ENCODE results near the gene KDM3B.

KDM3B gene

GRCh38 chr5:138448481-138449398 lies 96.3 kb downstream of the KDM3B start:
- DNase-seq (ENCODE audit: low read depth in 1 of 2, low spot score in 1 of 2): no peak
- in situ Hi-C loops (cut with HindIII; ENCODE audit: low pct_unique_long_range_greater_than_20kb, low sequenced_read_pairs): no loop called here

DNA sequence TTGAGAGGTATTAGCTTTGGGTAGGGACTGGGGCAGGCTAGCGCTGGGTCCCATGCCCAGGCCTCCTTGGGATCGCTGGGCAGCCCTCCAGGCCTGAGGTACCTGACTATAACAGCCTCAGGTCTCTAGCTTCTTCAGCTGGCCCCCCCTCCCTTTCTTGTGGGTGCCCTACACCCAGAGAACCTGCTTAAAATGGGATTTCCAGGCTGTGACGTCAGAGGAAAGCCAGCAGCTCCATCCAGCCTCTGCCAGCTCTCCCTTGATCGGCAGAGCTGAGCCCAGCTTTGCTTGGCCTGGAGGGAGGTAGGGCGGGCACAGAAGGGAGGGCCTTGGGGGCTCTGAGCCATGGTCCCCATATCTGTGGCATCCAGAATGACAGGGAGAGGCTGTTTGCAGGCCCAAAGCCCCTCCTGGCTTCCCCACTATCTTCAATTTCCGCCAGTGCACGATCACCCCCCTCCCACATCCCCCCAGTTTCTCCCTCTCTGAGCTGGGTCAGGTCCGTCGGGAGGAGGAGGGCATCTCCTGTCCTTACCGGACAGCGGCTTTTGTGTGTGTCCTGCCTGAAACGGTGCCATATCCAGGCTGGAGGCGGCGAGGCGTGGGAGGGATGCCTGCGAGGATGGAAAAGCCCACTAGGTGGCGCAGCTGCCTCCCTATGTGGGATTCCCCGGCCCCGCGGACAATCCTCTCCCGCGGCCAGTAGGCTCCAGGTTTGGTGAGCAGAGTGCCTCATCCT lies 97.2 kb downstream of the KDM3B start:
- peak; percentile 89 to 94 for DNase-seq (ENCODE audit: low read depth in 1 of 2, low spot score in 1 of 2)
- in situ Hi-C loops (cut with HindIII; ENCODE audit: low pct_unique_long_range_greater_than_20kb, low sequenced_read_pairs): no loop called here
- TF ChIP-seq JUND (IDR thresholded peaks at IDR 0.05; ENCODE audit: low read depth): no peak

More at GRCh38 chr5:138448481-138449398, 96.3 kb downstream of the KDM3B start:
- no peak for TF ChIP-seq JUND (IDR thresholded peaks at IDR 0.05; ENCODE audit: low read depth)

DNA sequence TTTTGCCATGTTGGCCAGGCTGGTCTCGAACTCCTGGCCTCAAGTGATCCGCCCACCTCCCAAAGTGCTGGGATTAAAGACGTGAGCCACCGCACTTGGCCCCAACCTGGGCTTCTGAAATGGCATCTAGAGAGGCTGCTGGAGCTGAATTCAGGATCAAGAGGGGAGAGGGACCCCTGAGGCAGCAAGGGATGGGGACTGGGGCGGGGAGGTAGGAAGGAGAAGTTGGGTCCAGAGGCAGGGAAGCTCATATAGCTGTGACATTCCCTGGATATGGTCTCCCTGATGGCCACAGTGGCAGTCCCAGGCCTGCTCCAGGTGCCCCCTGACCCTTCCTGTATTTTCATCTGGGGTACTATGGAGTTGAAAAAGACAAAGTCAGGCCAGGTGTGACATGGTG lies 98.5 kb downstream of the KDM3B start:
- no peak for TF ChIP-seq JUND (IDR thresholded peaks at IDR 0.05; ENCODE audit: low read depth)

DNA sequence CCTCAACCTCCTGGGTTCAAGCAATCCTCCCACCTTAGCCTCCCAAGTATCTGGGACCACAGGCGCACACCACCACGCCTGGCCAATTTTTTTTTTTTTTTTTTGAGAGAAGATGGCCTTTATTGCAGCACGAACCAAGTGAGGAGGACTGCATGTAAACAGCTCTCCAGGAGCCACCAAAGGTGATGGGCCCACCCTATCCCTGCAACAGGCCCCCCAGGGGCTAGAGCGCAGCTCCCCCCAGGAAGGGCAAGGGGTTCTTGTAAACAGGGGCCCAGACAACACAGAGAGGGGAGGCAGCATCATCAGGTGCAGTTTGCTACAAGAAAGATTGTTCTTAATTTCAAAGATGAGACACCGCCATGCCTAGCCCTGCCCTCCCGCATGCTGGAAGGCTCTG lies 100.2 kb downstream of the KDM3B start:
- no peak for TF ChIP-seq JUND (IDR thresholded peaks at IDR 0.05; ENCODE audit: low read depth)
- in situ Hi-C loops (cut with HindIII; ENCODE audit: low pct_unique_long_range_greater_than_20kb, low sequenced_read_pairs): no loop called here

More for the DNA sequence above, 98.5 kb downstream of the KDM3B start:
- in situ Hi-C loops (cut with HindIII; ENCODE audit: low pct_unique_long_range_greater_than_20kb, low sequenced_read_pairs): no loop called here
- DNase-seq (ENCODE audit: low read depth in 1 of 2, low spot score in 1 of 2): no peak

GRCh38 chr5:138453590-138453989 lies 101.1 kb downstream of the KDM3B start:
- in situ Hi-C loops (cut with HindIII; ENCODE audit: low pct_unique_long_range_greater_than_20kb, low sequenced_read_pairs): no loop called here
- DNase-seq (ENCODE audit: low read depth in 1 of 2, low spot score in 1 of 2): no peak
- TF ChIP-seq JUND (IDR thresholded peaks at IDR 0.05; ENCODE audit: low read depth): no peak

More for the DNA sequence above, 100.2 kb downstream of the KDM3B start:
- DNase-seq (ENCODE audit: low read depth in 1 of 2, low spot score in 1 of 2): no peak

- no peak for DNase-seq (ENCODE audit: low read depth in 1 of 2, low spot score in 1 of 2)
- in situ Hi-C loops (cut with HindIII; ENCODE audit: low pct_unique_long_range_greater_than_20kb, low sequenced_read_pairs): no loop called here
- no peak for TF ChIP-seq JUND (IDR thresholded peaks at IDR 0.05; ENCODE audit: low read depth)
Observed at GRCh38 chr5:138454121-138454520, 101.6 kb downstream of the KDM3B start.

GRCh38 chr5:138455232-138455930 lies 102.9 kb downstream of the KDM3B start:
- no peak for DNase-seq (ENCODE audit: low read depth in 1 of 2, low spot score in 1 of 2)
- TF ChIP-seq JUND (IDR thresholded peaks at IDR 0.05; ENCODE audit: low read depth): no peak
- in situ Hi-C loops (cut with HindIII; ENCODE audit: low pct_unique_long_range_greater_than_20kb, low sequenced_read_pairs): no loop called here

- in situ Hi-C loops (cut with HindIII; ENCODE audit: low pct_unique_long_range_greater_than_20kb, low sequenced_read_pairs): no loop called here
- no peak for DNase-seq (ENCODE audit: low read depth in 1 of 2, low spot score in 1 of 2)
- no peak for TF ChIP-seq JUND (IDR thresholded peaks at IDR 0.05; ENCODE audit: low read depth)
Observed at GRCh38 chr5:138457531-138458275, 105.2 kb downstream of the KDM3B start.

- DNase-seq (ENCODE audit: low read depth in 1 of 2, low spot score in 1 of 2): no peak
- no peak for TF ChIP-seq JUND (IDR thresholded peaks at IDR 0.05; ENCODE audit: low read depth)
- in situ Hi-C loops (cut with HindIII; ENCODE audit: low pct_unique_long_range_greater_than_20kb, low sequenced_read_pairs): no loop called here
Observed at GRCh38 chr5:138458384-138458783, 105.9 kb downstream of the KDM3B start.

- TF ChIP-seq JUND (IDR thresholded peaks at IDR 0.05; ENCODE audit: low read depth): no peak
- in situ Hi-C loops (cut with HindIII; ENCODE audit: low pct_unique_long_range_greater_than_20kb, low sequenced_read_pairs): no loop called here
- DNase-seq (ENCODE audit: low read depth in 1 of 2, low spot score in 1 of 2): no peak
Observed at GRCh38 chr5:138458856-138459255, 106.4 kb downstream of the KDM3B start.

DNA sequence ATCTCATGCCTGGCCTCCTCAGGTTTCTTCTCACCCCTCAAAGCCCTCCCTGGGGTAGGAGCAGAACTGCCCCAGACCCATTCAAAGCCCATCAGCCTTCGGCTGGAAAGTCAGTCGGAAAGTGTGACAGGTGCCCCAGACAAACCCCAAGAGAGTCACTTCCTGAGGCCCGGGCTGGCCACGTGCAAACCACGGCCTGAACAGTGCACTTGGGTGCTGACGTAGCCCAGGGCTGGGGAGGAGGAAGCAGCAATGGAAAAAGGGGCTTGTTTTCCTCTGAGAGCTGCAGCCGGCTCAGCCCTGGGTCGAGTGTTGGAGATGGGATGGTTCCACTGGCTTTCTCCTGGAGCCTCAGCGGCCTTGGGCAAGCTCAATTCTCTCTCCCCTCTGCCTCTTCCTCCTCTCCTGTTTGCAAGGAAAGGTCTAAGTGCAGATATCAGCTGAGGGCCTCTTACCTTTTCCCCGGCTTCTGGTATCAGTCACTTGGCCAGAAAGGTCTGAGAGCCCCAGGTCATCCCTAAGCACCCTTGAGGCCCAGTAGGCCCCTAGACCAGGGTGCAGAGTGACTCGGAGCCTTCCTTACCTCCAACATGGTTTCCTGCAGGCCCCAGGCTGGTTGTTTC lies 106.9 kb downstream of the KDM3B start:
- in situ Hi-C loops (cut with HindIII; ENCODE audit: low pct_unique_long_range_greater_than_20kb, low sequenced_read_pairs): no loop called here
- DNase-seq (ENCODE audit: low read depth in 1 of 2, low spot score in 1 of 2): no peak
- no peak for TF ChIP-seq JUND (IDR thresholded peaks at IDR 0.05; ENCODE audit: low read depth)

Measured in T47D (cell line).